Hypothalamus (tissue), 51 donors: ENCODE measurements around the gene RPH3AL.
"Not testable (repeated sequence)": the region's sequence is repeated elsewhere in the genome, so short reads cannot be mapped to it uniquely, and the experiment has no call there.

ENCODE experiments used
- DNase-seq, 51 donors: peaks; one replicate each; lab custom pipeline; 2025; lab: John Stamatoyannopoulos, UW

The RPH3AL gene

DNA sequence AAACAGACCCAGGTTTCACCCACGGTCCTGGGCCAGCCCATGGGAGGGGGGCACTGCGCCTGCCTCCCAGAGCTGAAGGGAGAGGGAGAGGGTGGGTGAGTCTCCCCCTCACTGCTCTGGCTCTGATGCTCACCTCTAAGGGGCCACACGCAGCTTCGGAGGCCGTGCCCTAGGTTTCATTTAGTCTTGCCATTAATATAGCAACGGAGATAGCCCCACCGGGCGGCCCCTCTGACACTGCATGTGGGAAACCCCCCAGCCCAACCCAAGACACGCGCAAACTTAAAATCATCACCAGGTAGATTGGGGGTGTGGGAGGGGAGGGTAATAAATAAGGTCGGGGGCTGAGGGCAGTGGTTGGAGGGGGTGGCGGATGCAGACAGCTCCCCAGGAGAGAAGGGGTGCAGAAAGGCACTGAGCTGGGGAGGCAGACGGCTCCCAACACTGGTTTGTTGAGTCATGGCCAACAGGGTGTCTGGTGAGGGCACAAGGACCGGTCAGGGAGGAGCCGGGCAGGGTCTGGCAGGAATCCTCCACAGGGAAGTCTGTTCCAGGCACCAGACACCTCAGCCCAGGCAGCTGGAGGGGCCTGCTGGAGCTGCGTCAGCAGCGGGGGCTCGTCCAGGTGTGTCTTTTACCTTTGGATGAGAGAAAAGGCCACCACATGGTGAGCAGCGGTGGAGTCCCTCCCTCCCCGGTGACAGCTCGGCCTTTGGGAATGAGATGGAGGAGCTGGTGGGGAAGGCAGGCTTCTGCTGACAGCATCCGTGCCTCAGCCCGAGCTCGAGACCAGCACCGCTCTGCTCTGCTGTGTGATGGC, 139.1 kb downstream of the RPH3AL start:
- no peak for DNase-seq

DNA sequence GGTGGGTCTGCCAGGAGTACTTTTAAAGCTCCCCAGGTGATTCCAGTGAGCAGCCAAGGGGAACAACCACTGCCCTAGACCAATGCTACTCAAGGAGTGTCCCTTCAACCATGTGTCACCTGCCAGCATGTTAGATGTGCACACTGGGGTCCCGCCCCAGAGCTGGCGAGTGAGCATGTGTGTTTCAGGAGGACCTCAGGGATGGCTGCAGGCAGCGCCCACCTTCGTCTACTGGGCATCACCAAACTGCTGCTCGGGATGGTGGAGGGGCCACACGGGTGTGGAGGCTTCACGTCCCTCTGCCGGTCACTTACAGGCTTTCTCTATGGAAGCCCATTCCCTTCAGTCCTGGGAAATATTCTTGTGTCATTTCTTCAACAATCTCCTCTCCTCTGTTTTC, 142.2 kb downstream of the RPH3AL start:
- no peak for DNase-seq

GRCh38 chr17:208429-208828, 144.2 kb downstream of the RPH3AL start:
- DNase-seq = no peak

GRCh38 chr17:207775-208174, 144.8 kb downstream of the RPH3AL start:
- no peak for DNase-seq

GRCh38 chr17:206941-207560, 145.6 kb downstream of the RPH3AL start:
- peak in 4 of 51 donors; percentile 16 to 26 (median 23) for DNase-seq

DNA sequence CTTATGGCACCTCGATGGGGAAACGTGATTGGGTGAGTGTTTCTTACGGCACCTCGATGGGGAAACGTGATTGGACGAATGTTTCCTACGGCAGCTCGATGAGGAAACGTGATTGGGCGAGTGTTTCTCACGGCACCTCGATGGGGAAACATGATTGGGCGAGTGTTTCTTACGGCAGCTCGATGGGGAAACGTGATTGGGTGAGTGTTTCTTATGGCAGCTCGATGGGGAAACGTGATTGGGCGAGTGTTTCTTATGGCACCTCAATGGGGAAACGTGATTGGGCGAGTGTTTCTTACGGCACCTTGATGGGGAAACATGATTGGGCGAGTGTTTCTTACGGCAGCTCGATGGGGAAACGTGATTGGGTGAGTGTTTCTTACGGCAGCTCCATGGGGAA, 146.1 kb downstream of the RPH3AL start:
- not testable (repeated sequence) for DNase-seq

DNA sequence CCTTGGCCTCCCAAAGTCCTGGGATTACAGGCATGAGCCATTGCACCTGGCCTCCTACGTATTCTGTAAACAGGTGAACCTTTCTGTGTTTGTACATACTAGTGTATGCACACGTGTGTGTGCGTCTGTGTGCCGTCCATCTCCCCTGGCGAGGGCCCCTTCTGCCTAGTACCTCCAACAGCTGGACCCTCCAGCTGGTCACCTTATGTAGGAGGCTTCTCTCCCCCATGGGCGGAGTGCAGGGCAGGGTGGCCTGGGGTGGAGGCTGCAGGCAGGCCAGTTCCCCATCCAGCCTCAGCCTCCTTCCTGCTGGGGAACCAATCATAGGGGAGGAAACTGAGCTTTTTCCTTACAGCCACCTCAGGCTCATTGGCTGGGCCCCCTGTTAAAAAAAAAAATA, 146.8 kb downstream of the RPH3AL start:
- no peak for DNase-seq

DNA sequence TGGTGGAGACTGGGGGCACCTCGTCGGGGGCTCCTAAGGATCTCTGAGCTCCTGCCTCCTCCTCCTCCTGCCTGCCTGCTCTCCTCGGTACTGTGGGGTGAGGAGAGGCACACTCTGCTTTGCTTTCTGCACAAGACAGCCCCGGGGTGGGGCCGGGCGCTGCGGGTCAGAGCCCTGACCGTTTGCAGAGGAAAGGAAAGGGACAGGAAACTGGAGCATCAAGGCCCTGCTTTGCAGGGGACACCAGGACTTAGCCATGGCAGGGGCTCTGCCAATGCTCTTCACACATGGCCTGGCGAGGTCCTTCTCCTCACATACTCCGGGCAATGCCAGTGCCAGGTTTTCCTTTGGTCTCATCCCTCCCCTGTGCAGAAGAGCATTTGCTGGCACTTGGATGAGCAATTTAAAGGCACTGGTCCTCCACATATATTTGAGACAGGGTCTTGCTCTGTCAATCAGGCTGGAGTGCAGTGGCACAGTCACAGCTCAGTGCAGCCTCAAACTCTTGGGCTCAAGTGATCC, 147.4 kb downstream of the RPH3AL start:
- DNase-seq = peak in 1 of 51 donors; percentile 63

DNA sequence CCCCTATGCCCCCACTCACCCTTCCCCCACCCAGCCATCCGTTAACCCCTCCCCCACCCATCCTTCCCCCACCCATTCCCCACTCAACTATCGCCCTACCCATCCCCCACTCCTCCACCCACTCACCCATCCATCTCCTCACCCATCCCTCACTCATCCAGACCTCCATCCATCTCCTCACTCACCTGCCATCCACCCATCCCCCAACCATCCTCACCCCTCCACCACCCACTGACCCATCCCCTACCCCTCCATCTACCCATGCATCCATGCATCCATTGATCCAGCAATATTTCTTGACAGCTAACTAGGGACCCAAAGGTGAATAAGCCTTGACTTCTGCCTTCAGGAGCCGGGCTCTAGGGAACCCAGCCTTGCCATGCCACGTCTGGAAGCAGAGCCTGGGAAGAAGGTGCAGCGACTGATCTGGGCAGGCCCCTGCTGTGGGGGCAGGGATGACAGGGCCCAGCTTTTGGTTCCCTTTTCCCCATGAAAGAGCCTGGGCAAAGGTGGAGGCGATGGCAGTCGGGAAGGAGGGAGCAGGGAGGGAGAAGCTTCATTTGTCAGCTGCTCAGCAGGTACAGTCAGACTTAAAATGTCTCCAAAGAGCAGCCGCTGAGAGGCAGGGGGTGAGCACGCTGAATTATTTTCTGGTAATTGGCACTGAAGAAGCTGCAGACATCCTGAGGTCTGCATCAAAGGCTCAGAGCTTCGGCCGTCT, 148.0 kb downstream of the RPH3AL start:
- DNase-seq = peak in 1 of 51 donors; percentile 63

GRCh38 chr17:202501-202951, 150.1 kb downstream of the RPH3AL start:
- DNase-seq = no peak

DNA sequence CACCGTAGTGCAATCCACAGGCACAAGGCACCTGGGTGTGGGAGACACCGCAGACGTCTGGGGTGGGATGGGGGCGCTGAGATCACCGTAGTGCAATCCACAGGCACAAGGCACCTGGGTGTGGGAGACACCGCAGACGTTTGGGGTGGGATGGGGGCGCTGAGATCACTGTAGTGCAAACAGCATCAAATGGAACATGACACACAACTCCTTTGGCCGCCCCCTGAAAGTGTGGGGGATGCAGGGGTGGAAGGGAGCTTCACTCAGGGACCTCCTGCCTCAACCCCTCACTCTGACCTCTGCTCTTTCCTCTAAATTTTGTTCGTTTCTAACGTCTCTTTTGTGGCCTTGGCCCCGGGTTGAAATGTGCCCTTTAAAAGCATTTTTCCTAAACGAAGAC, 150.9 kb downstream of the RPH3AL start:
- not testable (repeated sequence) for DNase-seq

- peak in 1 of 51 donors; percentile 21 for DNase-seq
Observed at GRCh38 chr17:201257-201656, 151.3 kb downstream of the RPH3AL start.

- DNase-seq = no peak
Observed at GRCh38 chr17:200586-200985, 152.0 kb downstream of the RPH3AL start.

GRCh38 chr17:199806-200545, 152.6 kb downstream of the RPH3AL start:
- DNase-seq = no peak

DNA sequence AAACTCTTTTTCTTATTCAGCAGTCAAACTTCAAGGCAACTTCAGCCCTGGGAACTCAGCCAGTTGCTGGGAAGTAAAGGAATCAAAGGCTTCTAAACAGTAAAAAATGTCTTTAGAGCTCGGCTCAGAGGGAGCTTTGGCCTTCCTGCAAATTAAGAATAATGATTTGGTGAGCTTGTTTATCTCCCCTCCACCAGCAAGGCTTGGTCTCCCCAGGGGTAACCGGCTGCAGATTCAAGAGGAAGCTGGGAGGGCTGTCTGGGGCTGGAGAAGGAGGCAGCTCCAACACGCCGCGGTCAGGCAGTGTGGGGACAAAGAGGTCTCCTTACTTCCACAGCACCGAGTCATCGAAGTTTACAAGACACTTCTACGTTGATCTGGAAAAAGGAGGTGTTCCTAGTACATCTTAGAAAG, 153.4 kb downstream of the RPH3AL start:
- DNase-seq = peak in 6 of 51 donors; percentile 7 to 39 (median 26)

- DNase-seq = peak in 1 of 51 donors; percentile 5
Observed at GRCh38 chr17:198225-198624, 154.4 kb downstream of the RPH3AL start.

GRCh38 chr17:197352-197751, 155.3 kb downstream of the RPH3AL start:
- DNase-seq = no peak

DNA sequence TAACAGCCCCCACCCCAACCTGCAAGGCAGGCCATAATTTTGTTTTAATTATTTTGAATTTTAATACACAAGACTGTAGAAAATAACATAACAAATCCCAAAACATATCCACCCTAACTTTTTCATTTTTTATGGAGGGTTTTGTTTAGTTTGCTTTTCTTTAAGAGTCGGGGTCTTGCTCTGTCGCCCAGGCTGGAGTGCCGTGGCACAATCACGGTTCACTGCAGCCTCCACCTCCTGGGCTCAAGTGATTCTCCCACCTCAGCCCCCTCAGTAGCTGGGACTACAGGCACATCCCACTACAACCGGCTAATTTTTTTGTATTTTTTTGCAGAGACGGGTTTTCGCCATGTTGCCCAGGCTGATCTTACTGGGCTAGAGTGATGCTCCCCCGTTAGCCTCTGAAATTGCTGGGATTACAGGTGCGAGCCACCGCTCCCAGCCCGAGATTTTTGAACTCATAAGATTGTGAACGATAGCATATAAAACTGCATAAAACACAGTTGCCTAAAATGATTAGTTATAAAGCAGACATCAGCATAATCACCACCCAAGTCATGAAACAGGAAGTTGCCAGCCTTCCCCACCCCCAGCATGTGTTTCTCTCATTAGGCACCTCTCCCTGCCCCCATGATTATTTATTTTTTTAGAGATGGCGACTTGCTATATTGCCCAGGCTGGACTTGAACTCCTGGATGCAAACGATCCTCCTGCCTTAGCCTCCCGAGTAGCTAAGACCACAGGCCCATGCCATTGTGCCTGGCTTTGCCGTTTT, 157.6 kb downstream of the RPH3AL start:
- DNase-seq = no peak
